ENCODE results near the gene ABCA1.

DNA sequence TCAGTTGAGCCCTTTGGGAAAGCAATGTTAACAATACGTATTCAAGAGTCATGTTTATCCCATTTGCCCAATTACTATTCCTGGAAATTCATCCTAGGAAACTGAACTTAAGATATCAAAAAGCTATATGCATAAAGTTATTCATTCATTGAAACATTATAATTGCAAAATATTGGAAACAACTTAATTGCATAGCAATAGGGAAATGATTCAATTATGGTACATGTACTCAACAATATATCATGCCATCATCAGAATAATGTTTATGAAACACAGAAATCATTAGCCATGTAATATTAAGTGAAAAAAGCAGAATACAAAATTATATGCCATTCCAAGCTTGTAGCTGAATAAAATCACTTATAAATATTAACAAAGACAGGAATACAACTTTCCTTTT lies 35.3 kb downstream of the ABCA1 start:
- TF ChIP-seq, protein P1, sequence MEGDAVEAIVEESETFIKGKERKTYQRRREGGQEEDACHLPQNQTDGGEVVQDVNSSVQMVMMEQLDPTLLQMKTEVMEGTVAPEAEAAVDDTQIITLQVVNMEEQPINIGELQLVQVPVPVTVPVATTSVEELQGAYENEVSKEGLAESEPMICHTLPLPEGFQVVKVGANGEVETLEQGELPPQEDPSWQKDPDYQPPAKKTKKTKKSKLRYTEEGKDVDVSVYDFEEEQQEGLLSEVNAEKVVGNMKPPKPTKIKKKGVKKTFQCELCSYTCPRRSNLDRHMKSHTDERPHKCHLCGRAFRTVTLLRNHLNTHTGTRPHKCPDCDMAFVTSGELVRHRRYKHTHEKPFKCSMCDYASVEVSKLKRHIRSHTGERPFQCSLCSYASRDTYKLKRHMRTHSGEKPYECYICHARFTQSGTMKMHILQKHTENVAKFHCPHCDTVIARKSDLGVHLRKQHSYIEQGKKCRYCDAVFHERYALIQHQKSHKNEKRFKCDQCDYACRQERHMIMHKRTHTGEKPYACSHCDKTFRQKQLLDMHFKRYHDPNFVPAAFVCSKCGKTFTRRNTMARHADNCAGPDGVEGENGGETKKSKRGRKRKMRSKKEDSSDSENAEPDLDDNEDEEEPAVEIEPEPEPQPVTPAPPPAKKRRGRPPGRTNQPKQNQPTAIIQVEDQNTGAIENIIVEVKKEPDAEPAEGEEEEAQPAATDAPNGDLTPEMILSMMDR (IDR thresholded peaks at IDR 0.05): no peak
- no peak for TF ChIP-seq POLR2A (IDR thresholded peaks at IDR 0.05)
